CD14-positive monocyte (primary cell): Measurements from ENCODE around the gene ESPNL. TPM values are rescaled to one million over a fixed set of nuclear protein-coding genes. Genes with fewer than 3 reads are reported as not detected.

Experiments used
- DNase-seq, 3 donors: peaks; one replicate each; pipeline ENCODE4 v3.0.0-alpha.2; 2011 to 2022
- H2AFZ ChIP-seq: 2 replicates; pipeline ENCODE4 v1.6.0; 2012; ENCODE audit warnings: mild to moderate bottlenecking, low read depth, low read length, inconsistent platforms; ENCODE audit not compliant: insufficient read depth, poor library complexity, severe bottlenecking
- H3K27ac ChIP-seq, 2 donors: 1 replicate in 1 of 2; 2 replicates in 1 of 2; pipeline ENCODE4 v1.5.1; 2012 to 2013; ENCODE audit warnings: low read length in 2 of 2, control low read depth in 1 of 2, inconsistent platforms in 1 of 2, low read depth in 1 of 2, mild to moderate bottlenecking in 1 of 2
- H3K27me3 ChIP-seq, 2 donors: one replicate each; pipeline versions ENCODE4 v1.6.0 to v1.6.1; 2011 to 2013; ENCODE audit warnings: low read length in 2 of 2; ENCODE audit not compliant: control insufficient read depth in 2 of 2, insufficient read depth in 2 of 2
- H3K36me3 ChIP-seq, 2 donors: replicated peaks in 1 of 2; 1 replicate in 1 of 2; 2 replicates in 1 of 2; pipeline versions ENCODE4 v1.5.1 to v1.6.1; 2012 to 2013; ENCODE audit warnings: low read length in 2 of 2, control low read depth in 1 of 2, inconsistent platforms in 1 of 2, mild to moderate bottlenecking in 1 of 2; ENCODE audit not compliant: insufficient read depth in 2 of 2, control insufficient read depth in 1 of 2
- H3K4me1 ChIP-seq, 2 donors: 1 replicate in 1 of 2; 2 replicates in 1 of 2; pipeline versions ENCODE4 v1.5.1 to v1.6.1; 2012 to 2013; ENCODE audit warnings: low read length in 2 of 2, control low read depth in 1 of 2, inconsistent platforms in 1 of 2, mild to moderate bottlenecking in 1 of 2, moderate library complexity in 1 of 2; ENCODE audit not compliant: insufficient read depth in 2 of 2, control insufficient read depth in 1 of 2
- H3K4me2 ChIP-seq: replicated peaks from 2 replicates; pipeline ENCODE3; 2012; ENCODE audit warnings: low read length, moderate library complexity, mild to moderate bottlenecking; ENCODE audit not compliant: poor library complexity, severe bottlenecking; ENCODE audit errors: extremely low read depth
- H3K4me3 ChIP-seq, 3 experiments: fragments of 200-600 bp in 1 of 3; sonication (generic) in 1 of 3; replicated peaks in 1 of 3; 1 replicate in 2 of 3; 2 replicates in 1 of 3; pipeline ENCODE4 v1.5.1; 2011 to 2013; ENCODE audit warnings: low read length in 3 of 3, mild to moderate bottlenecking in 3 of 3, control low read depth in 2 of 3, low read depth in 2 of 3, inconsistent platforms in 1 of 3, moderate library complexity in 1 of 3
- H3K79me2 ChIP-seq: 2 replicates; pipeline ENCODE4 v1.6.0; 2012; ENCODE audit warnings: mild to moderate bottlenecking, control low read depth, inconsistent platforms, low read length, moderate library complexity; ENCODE audit not compliant: insufficient read depth
- H3K9ac ChIP-seq: 2 replicates; pipeline ENCODE4 v1.6.0; 2017; ENCODE audit warnings: low read length, mild to moderate bottlenecking; ENCODE audit not compliant: insufficient read depth, poor library complexity, severe bottlenecking
- H3K9me3 ChIP-seq, 2 donors: replicated peaks in 1 of 2; 1 replicate in 1 of 2; 2 replicates in 1 of 2; pipeline versions ENCODE4 v1.5.1 to v1.6.1; 2012 to 2013; ENCODE audit warnings: low read length in 2 of 2, control low read depth in 1 of 2; ENCODE audit not compliant: control insufficient read depth in 1 of 2, insufficient read depth in 1 of 2
- H4K20me1 ChIP-seq: 2 replicates; pipeline ENCODE4 v1.6.0; 2012; ENCODE audit warnings: mild to moderate bottlenecking, low read length, control low read depth, moderate library complexity; ENCODE audit not compliant: insufficient read depth
- H3K27ac Mint-ChIP-seq, 7 donors: one replicate each; pipeline ENCODE4 v1.8.0; 2020; ENCODE audit warnings: mild to moderate bottlenecking in 7 of 7, mixed read lengths in 7 of 7, moderate library complexity in 6 of 7, inconsistent platforms in 2 of 7
- H3K27me3 Mint-ChIP-seq, 3 donors: one replicate each; pipeline ENCODE4 v1.8.0; 2021 to 2022; ENCODE audit warnings: low read depth in 3 of 3, mild to moderate bottlenecking in 3 of 3, mixed read lengths in 3 of 3, moderate library complexity in 3 of 3, inconsistent platforms in 1 of 3
- H3K36me3 Mint-ChIP-seq, 2 donors: one replicate each; pipeline ENCODE4 v1.8.0; 2020; ENCODE audit warnings: mixed read lengths in 2 of 2, inconsistent platforms in 1 of 2, mild to moderate bottlenecking in 1 of 2
- H3K4me1 Mint-ChIP-seq: one replicate; pipeline ENCODE4 v1.8.0; 2020; ENCODE audit warnings: mild to moderate bottlenecking, mixed read lengths
- H3K4me3 Mint-ChIP-seq, 2 donors: one replicate each; pipeline ENCODE4 v1.8.0; 2020; ENCODE audit warnings: mild to moderate bottlenecking in 2 of 2, mixed read lengths in 2 of 2, moderate library complexity in 1 of 2
- H3K9me3 Mint-ChIP-seq, 7 donors: one replicate each; pipeline ENCODE4 v1.8.0; 2020 to 2022; ENCODE audit warnings: mixed read lengths in 7 of 7, mild to moderate bottlenecking in 6 of 7, moderate library complexity in 6 of 7, inconsistent platforms in 2 of 7
- WGBS: methylation state at CpG from one replicate; pipeline ENCODE4 v1.1.5; 2013; ENCODE audit warnings: missing lambda C conversion rate; ENCODE audit not compliant: insufficient coverage; 5-methylcytosine and 5-hydroxymethylcytosine counted together
- intact Hi-C, 2 donors: fragments of 100-400 bp; cut with micrococcal nuclease; formaldehyde crosslinking; loops; one replicate each; pipeline versions ENCODE4 v1.15.0 to v1.15.1; 2023
- polyA plus RNA-seq, 3 donors: library from polyadenylated mRNA; depleted of rRNA in 1 of 3; unstranded in 2 of 3; stranded (reverse) in 1 of 3; fragments of 300-500 nt in 2 of 3; fragments of >200 nt in 1 of 3; fragmentation: Illumina TruSeq in 2 of 3; gene quantifications; 1 replicate in 2 of 3; 2 replicates in 1 of 3; pipeline ENCODE4 v1.2.3, GENCODE V29; 2012 to 2021
- TF ChIP-seq, protein P1 (sequence below): fragments of 200-600 bp; IDR thresholded peaks from one replicate; pipeline ENCODE4 v1.8.0; 2022; ENCODE audit warnings: antibody characterized with exemption, mild to moderate bottlenecking

The ESPNL gene
- polyA plus RNA-seq, 3 donors = not detected

DNA sequence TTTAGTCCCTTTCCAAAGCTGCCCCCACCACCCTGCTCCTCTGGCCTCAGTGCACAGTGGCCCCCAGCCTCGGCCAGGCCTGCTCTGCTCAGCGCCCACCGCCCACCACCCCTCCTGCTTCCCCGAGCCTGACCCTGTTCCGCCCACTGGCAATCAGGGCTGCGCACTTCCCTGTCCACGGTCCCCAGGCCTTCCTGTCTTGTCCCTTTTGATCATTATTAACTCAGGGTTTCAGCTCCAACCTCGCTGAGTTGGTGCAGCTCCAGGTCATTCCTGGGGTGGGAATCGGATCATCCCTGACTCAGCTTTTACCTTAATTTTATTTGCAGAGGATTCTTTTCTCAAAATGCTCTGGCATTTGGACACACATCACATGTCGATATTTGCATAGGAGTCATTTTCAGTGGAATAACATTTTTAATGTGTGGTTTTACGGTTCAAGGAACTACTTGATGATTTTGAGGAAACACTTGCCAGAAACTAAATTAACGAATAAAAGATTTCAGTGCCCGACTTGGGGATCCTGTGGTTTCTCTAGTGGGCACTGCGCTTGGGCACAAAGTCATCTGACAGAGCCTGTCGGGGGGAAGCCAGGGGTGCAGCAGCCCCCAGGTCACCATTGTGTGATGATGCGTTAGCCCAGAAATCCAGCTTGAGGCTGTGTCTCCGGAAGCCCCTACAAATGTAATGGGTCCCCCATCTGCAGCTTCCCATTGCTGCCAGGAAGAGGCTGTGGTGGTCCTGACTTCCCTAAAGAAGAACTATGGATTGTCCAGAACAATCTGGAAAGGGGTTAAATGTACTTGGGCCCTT, 1.0 kb upstream of the ESPNL start:
- intact Hi-C loops = no loop called here
- Histone ChIP-seq H3K4me3 (peak overlapping the region in 2 of 3 experiments; percentile 6 to 55), H3K4me1 (peaks cover 16 to 18% of the 10 kb centered on the region in 2 donors), H3K27me3 (no peaks in the 10 kb centered on the region), H3K36me3 (no peaks in the 10 kb centered on the region), H3K79me2 (no peaks in the 10 kb centered on the region), H3K4me2 (peak overlapping the region; percentile 57), H2AFZ (peak overlapping the region; percentile 50), H3K9ac (no peak overlapping the region), H3K27ac (peak overlapping the region; percentile 29 to 56), H3K9me3 (no peaks in the 10 kb centered on the region), H4K20me1 (no peaks in the 10 kb centered on the region)
- Mint-ChIP-seq H3K9me3 (no peaks in the 10 kb centered on the region), H3K27ac (peak overlapping the region; percentile 62 to 87 (median 84)), H3K36me3 (peaks cover 2 to 3% of the 10 kb centered on the region in 2 donors), H3K27me3 (no peaks in the 10 kb centered on the region), H3K4me1 (peaks cover 16% of the 10 kb centered on the region), H3K4me3 (peak overlapping the region; percentile 64 to 67)
- 20% methylated on average over 16 of the region's 17 CpGs for WGBS
- peak in 1 of 3 donors; percentile 9 for DNase-seq
- TF ChIP-seq, protein P1, sequence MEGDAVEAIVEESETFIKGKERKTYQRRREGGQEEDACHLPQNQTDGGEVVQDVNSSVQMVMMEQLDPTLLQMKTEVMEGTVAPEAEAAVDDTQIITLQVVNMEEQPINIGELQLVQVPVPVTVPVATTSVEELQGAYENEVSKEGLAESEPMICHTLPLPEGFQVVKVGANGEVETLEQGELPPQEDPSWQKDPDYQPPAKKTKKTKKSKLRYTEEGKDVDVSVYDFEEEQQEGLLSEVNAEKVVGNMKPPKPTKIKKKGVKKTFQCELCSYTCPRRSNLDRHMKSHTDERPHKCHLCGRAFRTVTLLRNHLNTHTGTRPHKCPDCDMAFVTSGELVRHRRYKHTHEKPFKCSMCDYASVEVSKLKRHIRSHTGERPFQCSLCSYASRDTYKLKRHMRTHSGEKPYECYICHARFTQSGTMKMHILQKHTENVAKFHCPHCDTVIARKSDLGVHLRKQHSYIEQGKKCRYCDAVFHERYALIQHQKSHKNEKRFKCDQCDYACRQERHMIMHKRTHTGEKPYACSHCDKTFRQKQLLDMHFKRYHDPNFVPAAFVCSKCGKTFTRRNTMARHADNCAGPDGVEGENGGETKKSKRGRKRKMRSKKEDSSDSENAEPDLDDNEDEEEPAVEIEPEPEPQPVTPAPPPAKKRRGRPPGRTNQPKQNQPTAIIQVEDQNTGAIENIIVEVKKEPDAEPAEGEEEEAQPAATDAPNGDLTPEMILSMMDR = no peak

- no peak overlapping the region for H3K4me3 Mint-ChIP-seq
- no peak overlapping the region for H3K4me2 ChIP-seq
- no peak overlapping the region for H2AFZ ChIP-seq
- no peaks in the 10 kb centered on the region for H3K9me3 Mint-ChIP-seq
- no peak overlapping the region for H3K27ac ChIP-seq
- H3K9ac ChIP-seq = no peak overlapping the region
- TF ChIP-seq, protein P1 = no peak
- H3K79me2 ChIP-seq = no peaks in the 10 kb centered on the region
- peaks cover under 1 to 2% of the 10 kb centered on the region in 2 donors for H3K36me3 Mint-ChIP-seq
- H3K27ac Mint-ChIP-seq = peak overlapping the region in 1 of 7 donors; percentile 85
- intact Hi-C loops = no loop called here
- no peaks in the 10 kb centered on the region for H3K36me3 ChIP-seq
- peaks cover 16% of the 10 kb centered on the region for H3K4me1 Mint-ChIP-seq
- WGBS = 82% methylated on average over 7 of the region's 10 CpGs
- H3K27me3 ChIP-seq = no peaks in the 10 kb centered on the region
- no peak overlapping the region for H3K4me3 ChIP-seq
- no peaks in the 10 kb centered on the region for H4K20me1 ChIP-seq
- DNase-seq = no peak
- no peaks in the 10 kb centered on the region for H3K27me3 Mint-ChIP-seq
- H3K4me1 ChIP-seq = peaks cover 16 to 18% of the 10 kb centered on the region in 2 donors
- H3K9me3 ChIP-seq = no peaks in the 10 kb centered on the region
Observed at GRCh38 chr2:238099714-238100048, 459 bp upstream of the ESPNL start.
